ENCODE results near the gene NOXA1.
"Not testable (repeated sequence)": the region's sequence is repeated elsewhere in the genome, so short reads cannot be mapped to it uniquely, and the experiment has no call there.

NOXA1 gene

DNA sequence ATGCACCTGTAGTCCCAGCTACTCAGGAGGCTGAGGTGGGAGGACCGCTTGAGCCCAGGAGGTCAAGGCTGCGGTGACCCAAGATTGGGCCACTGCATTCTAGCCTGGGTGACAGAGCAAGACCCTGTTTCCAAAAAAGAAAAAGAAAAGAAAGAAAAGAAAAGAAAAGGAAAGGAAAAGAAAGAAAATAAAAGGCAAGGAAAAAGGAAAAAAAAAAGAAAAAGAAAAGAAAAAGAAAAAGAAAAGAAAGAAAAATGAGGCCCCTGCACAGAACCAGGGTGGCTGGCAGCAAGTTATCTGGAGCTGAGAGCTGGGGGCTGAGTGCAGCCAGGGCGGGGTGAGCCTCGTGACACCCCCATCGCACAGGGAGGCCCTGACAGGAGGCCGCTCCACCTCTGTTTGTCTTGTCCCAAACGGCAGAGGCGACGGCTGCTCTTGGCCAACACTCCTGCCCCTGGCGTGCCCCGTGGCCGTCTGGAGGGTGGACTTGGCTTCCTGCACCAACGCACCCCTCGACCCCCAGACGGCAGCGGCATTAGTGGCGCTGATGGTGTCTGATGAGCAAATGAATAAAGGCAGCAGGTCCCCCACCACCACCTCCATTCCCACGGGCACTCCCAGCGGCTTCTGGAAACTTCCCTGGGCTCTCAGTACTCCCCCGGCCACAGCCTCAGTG lies 17.0 kb upstream of the NOXA1 start:
- DNase-seq (ENCODE audit: low read depth): no peak

DNA sequence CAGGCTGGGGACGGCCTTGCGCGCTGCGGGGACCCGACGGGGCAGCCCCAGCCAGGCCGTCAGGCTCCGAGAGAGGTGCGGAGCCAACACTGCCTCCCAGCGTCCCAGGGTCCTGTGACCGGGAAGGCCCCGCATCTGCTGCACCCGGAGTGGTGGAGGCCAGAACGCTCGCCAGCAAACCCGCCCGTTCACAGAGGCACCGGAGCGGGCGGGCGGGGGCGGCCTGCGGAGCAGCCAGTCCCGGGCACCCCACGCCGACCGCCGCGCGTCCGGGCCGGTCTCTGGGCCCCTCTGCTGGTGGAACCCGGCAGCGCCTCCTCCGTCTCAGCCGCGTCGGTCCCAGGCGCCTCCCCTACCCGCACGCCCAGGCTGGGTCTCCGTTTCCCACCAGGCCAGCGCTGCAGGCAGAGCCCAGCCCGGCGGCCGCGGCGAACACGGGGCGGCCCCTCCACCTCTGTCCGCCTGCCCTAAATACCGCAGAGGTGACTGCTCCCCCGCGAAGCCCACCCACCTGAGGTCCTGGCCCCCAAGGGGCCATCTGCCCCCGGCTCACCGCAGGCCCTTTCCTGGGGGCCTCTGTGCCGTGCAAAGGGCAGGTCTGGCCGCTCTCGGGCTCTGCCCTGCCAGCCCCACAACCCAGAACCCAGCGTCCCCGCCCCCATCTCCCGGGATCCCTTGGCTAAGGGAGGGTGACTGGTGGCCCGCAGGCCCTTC lies 16.2 kb upstream of the NOXA1 start:
- DNase-seq (ENCODE audit: low read depth): peak; percentile 56

DNA sequence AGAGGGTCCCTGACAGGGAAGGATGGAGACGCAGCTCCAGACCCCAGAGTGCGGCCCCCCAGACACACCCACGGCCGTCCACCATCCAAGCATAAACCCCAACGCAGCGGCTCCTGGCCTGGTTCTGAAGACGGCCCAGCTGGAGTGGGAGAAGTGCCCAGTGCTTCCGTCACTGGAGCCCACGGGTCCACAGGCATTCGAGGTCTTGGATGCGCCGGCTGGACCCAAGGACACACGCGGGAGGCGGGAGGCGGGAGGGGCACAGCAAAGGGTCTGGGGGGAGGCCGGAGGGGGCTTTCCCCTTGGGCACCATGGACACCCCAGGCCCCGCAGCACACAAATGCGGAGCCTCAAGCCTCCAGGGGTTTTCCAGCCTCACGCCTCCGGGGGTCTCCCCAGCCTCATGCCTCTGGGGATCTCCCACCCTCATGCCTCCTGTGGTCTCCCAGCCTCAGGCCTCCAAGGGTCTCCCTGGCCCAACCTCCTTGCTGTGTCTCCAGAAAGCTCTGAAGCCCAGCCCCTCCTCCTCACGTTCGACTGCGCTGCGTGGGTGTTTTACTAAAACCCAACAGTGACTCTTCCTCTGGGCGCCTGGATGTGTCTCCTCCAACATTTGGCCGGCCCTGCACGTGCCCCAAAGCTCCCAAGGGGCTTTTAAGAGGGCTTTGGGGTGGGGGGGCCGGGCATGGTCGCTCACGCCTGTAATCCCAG lies 15.4 kb upstream of the NOXA1 start:
- no peak for DNase-seq (ENCODE audit: low read depth)

DNA sequence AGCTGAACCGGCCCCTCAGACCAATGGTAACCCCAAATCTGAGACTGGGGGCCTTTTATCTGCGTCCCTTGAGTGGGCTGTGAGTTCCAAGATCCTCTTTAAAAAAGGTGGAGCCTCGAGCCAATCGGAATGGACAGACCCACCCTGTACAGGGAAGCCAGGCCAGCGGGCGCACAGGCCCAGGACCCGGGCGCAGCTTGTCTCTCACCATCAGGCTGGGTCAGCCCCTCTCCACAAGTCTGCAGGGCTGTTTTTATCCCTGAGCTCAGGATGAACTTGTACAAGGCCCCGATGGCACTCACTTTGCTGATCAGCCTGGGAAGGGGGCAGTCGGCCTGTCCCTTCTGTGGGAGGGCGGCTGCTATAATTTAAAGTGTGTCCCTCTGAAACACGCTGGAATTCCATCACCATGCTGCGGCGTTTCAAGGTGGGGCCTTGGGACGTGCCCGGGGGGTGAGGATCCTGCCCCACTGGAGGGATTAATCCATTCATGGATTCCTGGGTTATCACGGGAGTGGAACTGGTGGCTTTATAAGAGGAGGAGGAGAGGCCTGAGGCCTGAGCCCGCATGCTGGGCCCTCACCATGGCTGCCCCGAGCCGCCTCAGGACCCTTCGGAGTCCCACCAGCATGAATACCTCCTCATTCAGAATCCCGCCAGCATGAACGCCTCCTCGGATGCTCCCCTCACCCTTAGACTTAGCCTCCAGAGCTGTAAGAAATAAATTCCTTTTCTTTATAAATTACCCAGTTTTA lies 14.4 kb upstream of the NOXA1 start:
- DNase-seq (ENCODE audit: low read depth): no peak

DNA sequence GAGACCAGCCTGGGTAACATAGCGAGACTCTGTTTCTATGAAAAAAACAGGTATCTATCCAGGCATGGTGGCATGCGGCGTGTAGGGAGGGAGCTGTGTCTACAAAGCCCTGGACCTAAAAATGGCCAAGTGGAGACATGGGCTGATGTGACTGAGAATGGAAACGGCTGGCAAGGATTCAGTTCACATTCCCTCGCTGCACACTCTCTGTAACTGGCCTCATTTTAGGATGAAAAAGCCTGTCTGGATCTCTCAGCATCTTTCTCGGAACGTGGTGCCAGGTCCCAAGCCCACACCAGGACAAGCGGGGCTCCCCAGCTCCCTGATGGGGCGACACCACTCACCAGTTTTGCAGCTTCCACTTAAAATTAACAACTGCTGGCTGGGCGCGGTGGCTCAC lies 13.7 kb upstream of the NOXA1 start:
- DNase-seq (ENCODE audit: low read depth): no peak

DNA sequence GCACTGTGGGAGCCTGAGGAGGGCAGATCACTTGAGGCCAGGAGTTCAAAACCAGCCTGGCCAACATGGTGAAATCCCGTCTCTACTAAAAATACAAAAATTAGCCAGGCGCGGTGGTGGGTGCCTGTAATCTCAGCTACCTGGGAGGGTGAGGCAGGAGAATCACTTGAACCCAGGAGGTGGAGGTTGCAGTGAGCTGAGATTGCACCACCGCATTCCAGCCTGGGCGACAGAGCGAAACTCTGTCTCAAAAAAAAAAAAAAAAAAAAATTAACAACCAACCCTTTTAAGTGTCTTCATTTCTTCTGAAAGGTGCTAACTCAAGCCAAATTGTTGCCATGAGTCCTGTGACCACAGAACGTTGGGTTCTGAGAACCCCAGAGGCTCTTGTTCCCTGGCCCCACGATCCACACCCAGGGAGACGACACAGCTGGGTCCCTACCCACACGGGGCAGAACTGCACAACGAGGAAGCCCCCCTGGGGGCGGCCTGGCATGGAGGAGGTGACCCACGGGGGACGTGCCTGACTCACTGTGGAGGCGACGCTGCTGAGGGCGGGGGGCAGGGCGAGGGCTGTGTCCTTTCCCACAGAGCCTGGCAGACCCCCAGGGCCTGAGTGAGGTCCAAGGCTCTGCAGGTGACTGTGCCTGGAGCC lies 12.8 kb upstream of the NOXA1 start:
- not testable (repeated sequence) for DNase-seq (ENCODE audit: low read depth)

DNA sequence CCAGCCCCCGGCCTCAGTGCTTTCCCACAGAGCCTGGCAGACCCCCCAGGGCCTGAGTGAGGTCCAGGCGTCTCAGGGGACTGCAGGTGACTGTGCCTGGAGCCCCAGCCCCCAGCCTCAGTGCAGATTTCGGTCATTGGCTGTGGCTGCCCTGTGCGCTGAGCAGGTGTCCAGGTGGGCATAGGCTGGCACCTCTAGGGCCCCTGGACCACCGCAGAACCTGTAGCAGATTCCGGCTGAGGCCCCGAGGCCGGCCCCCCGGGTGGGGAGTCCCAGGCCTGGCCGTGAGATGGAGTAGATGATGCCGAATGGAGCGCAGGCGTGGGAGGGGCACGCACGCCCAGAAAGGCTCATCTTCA lies 12.3 kb upstream of the NOXA1 start:
- no peak for DNase-seq (ENCODE audit: low read depth)

DNA sequence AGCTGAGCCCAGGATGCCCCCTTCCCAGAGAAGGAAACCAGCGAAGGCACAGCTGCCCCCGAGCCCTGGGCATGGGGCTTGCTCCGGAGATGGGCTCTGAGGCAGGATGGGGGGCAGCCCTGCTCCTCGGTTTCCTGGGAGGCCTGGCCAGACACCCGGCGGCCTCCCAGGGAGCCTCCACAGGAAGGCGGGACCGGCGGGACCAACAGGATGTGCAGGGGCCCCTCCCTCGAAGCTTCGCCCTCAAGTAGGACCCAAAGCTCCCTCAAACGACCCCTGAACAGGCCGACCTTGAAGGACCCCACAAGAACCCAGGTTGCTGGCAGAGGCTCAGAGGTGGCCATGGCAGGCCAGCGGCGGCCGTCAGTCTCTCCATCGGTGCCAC lies 11.9 kb upstream of the NOXA1 start:
- DNase-seq (ENCODE audit: low read depth): no peak

DNA sequence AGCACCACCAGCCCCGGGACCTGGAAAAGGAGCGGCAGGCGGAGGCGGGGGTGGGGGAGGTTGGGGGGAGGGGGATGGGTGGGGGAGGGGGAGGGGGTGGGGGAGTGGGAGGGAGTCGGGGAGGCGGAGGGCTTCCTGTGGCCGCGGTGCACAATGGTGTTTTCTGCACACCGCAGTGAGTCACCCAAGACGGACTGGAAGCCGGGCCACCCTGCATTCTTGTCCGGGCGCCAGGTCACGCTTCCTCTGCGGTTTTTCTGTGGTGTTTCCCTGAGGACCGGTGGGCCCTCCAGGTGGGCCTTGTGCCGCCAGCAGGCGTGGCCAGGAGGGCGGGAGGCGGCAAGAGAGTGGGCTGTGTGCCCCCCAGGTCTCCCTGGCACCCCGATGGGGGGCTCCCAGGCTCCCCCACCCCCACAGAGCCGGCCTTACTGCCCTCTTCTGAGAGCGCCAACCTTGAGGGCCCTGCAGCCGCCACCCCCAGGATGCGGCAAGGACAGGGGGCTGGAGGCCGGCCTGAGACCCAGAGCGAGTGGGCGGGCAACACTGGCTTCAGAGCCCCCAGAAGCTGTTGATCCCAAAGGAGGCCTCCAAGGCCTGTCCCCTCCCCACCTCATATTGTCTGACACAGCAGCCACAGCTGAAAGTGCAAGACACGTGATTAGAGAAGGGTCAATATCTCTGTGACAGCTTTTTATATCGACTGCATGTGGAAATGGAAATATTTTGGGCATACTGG lies 11.4 kb upstream of the NOXA1 start:
- no peak for DNase-seq (ENCODE audit: low read depth)

DNA sequence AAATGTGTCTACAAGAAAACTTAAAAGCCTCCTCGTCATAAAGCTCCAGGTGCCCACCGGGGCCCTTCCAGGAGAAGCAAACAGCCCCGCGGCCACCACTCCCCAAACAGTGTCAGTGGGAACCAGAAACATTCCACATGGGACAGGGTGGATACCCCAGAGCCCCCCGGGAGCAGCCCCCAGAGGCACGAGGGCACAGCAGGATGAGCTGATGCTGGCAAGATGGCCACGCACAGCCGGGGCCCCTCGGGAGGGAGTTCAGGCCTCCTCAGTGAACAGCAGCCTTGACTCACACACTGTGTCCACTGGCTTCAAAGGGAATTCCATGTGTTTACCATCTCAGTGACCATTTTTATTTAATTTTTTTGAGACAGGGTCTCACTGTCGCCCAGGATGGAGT lies 10.8 kb upstream of the NOXA1 start:
- no peak for DNase-seq (ENCODE audit: low read depth)

DNA sequence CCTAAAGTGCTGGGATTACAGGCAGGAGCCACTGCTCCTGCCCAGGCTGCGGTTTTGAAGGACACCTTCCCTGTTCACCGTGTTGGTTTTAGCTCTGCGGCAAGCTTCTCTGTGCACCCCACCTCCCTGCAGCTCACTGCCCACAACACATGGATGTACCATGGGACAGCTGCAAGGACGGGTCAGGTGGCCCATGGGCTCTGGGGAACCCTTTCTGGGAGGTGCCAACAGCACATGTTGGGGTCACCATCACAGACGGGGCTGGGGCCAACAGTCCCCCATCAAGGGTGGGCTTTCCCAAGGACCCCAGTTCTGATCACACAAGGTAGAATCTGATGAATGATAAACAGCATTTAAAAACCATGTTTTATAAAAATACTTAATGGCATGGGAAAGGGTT lies 7.7 kb upstream of the NOXA1 start:
- no peak for DNase-seq (ENCODE audit: low read depth)

DNA sequence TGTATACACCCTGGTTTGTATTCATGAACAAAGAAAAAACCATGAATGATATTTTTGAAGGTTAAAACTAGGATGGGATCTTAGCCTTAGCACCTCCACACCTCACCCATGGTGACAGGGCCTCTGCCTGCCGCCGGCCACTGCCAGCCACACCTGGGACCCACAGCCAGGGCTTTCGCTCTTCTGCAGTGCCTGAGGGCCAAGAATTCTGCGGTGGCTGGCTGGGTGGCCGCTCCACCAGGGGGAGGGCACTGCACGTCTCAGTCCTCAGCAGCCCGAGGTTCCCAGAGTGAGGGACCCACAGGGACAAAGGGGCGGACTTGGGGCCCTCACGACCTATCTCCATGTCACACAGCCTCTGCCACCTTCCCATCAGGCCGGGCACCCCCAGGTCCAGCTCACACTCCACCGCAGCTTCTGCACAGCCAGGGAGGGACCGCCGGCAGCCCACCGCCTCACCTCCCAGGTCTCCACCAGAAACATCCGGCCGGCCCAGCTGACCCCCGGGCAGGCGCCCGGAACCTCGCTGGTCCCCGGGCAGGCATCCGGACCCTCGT lies 7.1 kb upstream of the NOXA1 start:
- no peak for DNase-seq (ENCODE audit: low read depth)

DNA sequence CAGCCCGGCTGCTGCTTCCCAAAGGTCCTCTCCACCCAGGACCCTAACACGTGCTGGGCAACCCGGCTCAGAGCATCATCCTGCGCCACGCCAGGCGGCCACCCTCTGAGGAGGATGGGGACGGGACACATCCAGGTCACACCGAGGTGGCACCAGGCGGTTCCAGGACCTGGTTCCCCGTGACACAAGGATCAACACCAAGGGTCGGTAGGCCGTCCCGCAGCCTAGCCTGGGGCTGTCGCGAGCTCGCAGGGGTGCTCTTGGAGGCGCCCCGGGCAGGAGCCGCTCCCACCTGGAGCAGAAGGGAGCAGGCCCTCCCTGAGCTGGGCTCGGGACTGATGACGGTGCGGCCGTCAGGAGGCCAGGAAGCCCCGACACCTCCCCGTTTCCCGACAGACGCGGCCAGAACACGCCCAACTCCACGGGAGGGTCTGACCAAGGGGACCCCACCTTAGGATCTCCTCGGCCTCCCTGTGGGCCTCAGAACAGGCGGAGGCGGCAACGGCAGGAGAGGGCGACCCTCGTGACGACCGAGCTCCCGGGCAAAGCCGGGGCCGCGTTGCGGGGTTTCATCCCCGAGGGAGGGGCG lies 6.5 kb upstream of the NOXA1 start:
- no peak for DNase-seq (ENCODE audit: low read depth)

DNA sequence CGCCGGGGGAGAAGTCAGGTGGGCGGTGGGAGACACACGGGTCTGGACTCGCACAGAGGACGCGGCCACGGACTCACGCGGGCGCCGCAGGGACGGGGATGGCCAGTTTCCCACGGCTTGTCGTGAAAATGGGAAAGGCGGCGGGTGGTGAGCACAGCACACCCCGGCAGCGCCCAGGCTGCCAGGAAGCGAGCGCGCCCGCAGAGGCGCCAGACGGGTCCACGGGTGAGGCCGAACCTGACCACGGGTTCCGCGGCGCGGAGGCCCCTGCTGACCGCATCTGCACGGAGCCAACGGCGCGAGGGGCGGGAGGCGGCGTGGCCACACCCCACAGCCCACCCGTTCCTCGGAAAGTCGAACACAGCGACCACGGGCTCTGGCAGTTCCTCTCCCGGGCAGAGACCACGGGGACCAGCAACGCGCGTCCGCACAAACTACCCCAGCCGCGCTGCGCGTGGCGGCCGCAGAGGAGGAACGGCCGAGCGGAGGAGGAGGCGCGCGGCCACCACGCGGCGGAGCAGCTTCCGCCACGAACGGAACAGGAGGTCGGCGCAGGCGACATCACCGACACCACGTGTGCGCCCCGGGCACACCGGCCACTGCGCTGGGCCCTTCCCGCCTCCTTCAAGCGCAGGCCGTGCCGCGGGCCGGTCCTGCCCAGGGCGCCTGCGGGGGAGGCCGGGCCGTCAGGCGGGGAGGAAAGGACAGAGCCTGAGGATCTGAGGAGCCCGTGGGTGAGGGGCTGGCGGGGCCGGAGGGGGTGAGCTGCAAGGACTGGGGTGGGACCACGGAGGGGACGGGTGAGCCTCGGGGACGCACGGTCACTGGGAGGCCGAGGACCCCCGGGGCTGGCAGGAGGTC lies 5.8 kb upstream of the NOXA1 start:
- no peak for DNase-seq (ENCODE audit: low read depth)

DNA sequence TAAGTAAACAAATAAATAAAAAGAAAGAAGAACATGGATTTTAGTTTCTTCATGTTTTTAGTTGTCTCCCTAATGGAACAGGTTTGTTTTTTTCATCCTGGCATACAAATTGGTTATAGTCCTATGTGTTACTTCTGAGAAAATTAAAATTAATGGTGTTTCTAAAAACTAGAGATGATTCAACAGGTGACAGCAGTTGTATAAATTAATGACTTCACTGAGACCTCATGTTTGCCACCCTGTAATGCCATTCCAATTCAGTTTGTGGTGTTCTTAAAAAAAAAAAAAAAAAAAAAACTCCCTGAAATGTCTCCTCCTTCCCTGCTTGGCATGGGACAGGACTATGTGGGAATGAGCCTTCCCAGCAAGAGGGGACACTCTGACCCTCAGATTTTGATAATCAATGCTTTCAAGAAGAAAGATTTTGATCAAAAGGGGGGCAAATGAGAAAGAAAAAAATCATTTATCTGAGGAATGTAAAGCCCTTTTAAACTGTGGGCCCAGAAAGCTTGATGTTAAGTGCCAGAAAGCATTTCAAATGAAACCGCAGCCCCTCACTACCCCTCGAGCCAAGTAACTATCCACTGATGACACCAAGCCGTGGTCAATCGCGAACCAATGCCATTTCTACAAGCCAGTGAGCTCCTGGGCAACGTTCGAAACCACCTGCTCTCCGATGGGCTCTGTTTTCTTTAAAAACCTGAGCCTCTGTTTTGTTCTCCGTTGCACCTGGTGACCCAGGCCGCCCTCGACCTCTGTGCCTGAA lies 1.2 kb upstream of the NOXA1 start:
- DNase-seq (ENCODE audit: low read depth): no peak

DNA sequence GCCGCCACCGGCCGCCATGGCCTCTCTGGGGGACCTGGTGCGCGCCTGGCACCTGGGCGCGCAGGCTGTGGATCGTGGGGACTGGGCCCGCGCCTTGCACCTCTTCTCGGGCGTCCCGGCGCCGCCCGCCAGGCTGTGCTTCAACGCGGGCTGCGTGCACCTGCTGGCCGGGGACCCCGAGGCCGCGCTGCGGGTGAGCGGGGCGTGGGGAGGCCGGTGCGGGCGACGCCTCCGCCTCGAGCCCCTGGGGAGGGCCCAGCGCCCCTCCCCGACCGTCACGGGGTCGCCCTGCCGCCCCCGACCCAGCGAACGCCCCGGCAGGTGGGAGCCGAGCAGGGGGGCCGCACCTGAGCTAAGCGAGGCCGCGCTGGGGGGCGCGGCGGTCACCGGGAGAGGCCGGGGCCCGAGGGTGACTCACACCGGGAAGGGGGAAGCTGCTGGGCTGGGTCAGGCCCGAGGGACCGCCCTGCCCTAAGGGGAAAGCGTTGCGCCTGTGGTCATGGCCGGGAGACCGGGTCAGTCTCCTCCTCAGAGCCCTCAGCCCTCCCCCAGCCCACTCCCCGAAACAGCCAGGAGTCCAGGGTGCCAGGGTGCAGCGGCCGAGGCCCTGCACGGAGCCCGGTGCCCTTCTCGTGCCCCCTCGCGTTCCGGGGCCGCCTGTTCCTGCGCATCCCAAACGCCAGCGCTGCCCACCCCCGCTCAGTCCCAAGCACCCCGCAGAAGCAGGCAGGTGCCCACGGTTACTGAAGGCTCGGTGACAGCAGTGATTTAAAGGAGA lies 510 bp downstream of the NOXA1 start:
- no peak for DNase-seq (ENCODE audit: low read depth)

DNA sequence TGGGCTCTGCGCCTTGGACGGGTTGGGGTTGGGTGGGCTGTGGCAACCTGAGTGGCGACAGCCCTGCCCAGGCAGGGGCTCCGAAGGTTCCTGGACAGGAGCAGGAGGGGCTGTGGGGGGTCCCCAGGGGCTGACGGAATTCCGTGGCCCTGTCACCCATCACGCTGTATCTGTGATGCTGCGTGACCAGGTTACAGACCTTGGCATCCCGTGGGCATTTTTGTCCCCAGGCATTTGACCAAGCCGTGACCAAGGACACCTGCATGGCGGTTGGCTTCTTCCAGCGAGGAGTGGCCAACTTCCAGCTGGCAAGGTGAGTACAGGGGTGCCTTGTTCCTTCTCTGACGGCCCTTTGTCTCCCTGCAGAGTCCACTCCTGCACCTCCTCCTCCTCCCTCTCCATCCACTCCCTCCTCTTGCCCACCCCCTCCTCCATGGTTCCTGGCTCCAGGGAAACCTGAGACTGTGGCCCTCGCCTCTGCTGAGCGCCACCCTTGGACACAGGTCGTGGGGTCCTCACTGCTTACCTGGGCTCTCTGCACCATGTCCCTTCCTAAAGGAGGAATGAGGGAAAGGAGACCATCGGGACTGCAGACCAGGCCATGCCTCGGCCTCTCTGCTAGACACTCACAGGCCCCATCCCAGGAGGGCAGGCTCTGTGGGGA lies 3.0 kb downstream of the NOXA1 start:
- DNase-seq (ENCODE audit: low read depth): no peak

All from activated T-helper 9 cell treated with anti-CD3 and anti-CD28 coated beads, Interleukin-2, amount 50 U/mL, for 16 hours (primary cell).